Gastroesophageal sphincter (tissue), 4 donors: Measurements from ENCODE around the gene NUP98. TPM values are rescaled to one million over a fixed set of nuclear protein-coding genes. Genes with fewer than 3 reads are reported as not detected.

ENCODE experiments used
- ATAC-seq: fragments of 150-250 bp; one replicate; pipeline ENCODE4 v1.9.1; 2016; ENCODE audit warnings: mild to moderate bottlenecking, moderate library complexity
- H3K27ac ChIP-seq, 4 donors: fragments of 200-600 bp; sonication (generic) in 3 of 4; 1 replicate in 3 of 4; 2 replicates in 1 of 4; pipeline ENCODE4 v1.5.1; 2016 to 2019
- H3K27me3 ChIP-seq: fragments of 200-600 bp; sonication (generic); one replicate; pipeline ENCODE4 v1.5.1; 2019
- H3K36me3 ChIP-seq, 2 donors: fragments of 200-600 bp; sonication (generic); one replicate each; pipeline ENCODE4 v1.5.1; 2019; ENCODE audit warnings: control low read depth in 1 of 2
- H3K4me1 ChIP-seq, 3 donors: fragments of 200-600 bp; sonication (generic); 1 replicate in 2 of 3; 2 replicates in 1 of 3; pipeline ENCODE4 v1.5.1; 2016 to 2019; ENCODE audit warnings: control low read depth in 2 of 3
- H3K4me3 ChIP-seq, 2 donors: fragments of 200-600 bp; sonication (generic); one replicate each; pipeline ENCODE4 v1.5.1; 2019; ENCODE audit warnings: mild to moderate bottlenecking in 1 of 2, moderate library complexity in 1 of 2
- H3K9me3 ChIP-seq, 3 donors: fragments of 200-600 bp; sonication (generic); one replicate each; pipeline ENCODE4 v1.5.1; 2017 to 2019; ENCODE audit warnings: control low read depth in 2 of 3
- EP300 ChIP-seq: sonication (generic); formaldehyde crosslinking; IDR thresholded peaks from one replicate; pipeline ENCODE4 v1.6.1; 2017; ENCODE audit warnings: antibody characterized with exemption, mild to moderate bottlenecking
- POLR2A ChIP-seq, 2 donors: fragments of 450-650 bp; IDR thresholded peaks; one replicate each; pipeline ENCODE4 v1.6.1; 2017; ENCODE audit warnings: antibody characterized with exemption in 2 of 2, mild to moderate bottlenecking in 2 of 2, moderate library complexity in 1 of 2
- POLR2AphosphoS5 ChIP-seq: sonication (generic); formaldehyde crosslinking; IDR thresholded peaks from one replicate; pipeline ENCODE4 v1.6.1; 2017; ENCODE audit warnings: antibody characterized with exemption
- WGBS, 2 donors: methylation state at CpG; one replicate each; pipeline ENCODE4 v1.1.5; 2018; ENCODE audit warnings: low coverage in 1 of 2; 5-methylcytosine and 5-hydroxymethylcytosine counted together
- total RNA-seq, 4 donors: library from RNA; depleted of rRNA; stranded (reverse); fragments of >200 nt; gene quantifications; one replicate each; pipeline ENCODE4 v1.1.0, GENCODE V29; 2016
- TF ChIP-seq, protein P1 (sequence below), 4 experiments: fragments of 200-600 bp in 2 of 4; fragments of 450-650 bp in 2 of 4; sonication (generic) in 1 of 4; IDR thresholded peaks; one replicate each; pipeline ENCODE4 v1.5.1; 2017 to 2019; ENCODE audit warnings: antibody characterized with exemption in 4 of 4, mild to moderate bottlenecking in 2 of 4, moderate library complexity in 2 of 4

The NUP98 gene
- total RNA-seq, 4 donors from 2014 or later: 72.1 to 141 (median 103) TPM

DNA sequence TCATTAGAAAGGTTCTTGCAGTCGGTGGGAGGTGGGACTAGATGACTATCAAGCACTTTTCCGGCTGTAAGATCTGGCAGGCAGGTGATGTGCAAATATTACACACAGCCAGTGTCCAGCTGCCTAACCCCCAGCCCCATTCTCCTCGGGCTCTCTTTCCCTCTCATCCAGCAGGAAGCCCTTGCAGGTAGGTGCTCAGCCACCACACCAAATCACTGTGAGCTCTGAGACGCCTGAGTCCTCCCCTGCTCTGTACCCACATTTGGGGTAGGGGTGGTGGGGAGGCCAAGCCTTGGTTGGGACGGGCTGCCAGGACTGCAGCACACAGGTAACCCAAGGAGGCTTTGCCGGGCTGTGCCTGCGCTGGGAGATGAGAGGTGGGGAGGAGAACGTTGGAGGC, 156.2 kb downstream of the NUP98 start:
- Histone ChIP-seq H3K27me3 (no peaks in the 10 kb centered on the region), H3K4me3 (no peak overlapping the region), H3K4me1 (peaks cover 0 to 22% (median 9%) of the 10 kb centered on the region in 3 donors), H3K9me3 (no peaks in the 10 kb centered on the region), H3K27ac (no peak overlapping the region), H3K36me3 (no peaks in the 10 kb centered on the region)
- no peak for ATAC-seq
- 62% methylated on average over 2 of the region's 8 CpGs; no CpG with 5 or more reads in 1 of the 2 donors for WGBS, 2 donors
- TF ChIP-seq, protein P1, sequence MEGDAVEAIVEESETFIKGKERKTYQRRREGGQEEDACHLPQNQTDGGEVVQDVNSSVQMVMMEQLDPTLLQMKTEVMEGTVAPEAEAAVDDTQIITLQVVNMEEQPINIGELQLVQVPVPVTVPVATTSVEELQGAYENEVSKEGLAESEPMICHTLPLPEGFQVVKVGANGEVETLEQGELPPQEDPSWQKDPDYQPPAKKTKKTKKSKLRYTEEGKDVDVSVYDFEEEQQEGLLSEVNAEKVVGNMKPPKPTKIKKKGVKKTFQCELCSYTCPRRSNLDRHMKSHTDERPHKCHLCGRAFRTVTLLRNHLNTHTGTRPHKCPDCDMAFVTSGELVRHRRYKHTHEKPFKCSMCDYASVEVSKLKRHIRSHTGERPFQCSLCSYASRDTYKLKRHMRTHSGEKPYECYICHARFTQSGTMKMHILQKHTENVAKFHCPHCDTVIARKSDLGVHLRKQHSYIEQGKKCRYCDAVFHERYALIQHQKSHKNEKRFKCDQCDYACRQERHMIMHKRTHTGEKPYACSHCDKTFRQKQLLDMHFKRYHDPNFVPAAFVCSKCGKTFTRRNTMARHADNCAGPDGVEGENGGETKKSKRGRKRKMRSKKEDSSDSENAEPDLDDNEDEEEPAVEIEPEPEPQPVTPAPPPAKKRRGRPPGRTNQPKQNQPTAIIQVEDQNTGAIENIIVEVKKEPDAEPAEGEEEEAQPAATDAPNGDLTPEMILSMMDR (IDR thresholded peaks at IDR 0.05): no peak
- no peak for TF ChIP-seq POLR2A (IDR thresholded peaks at IDR 0.05)
- TF ChIP-seq POLR2AphosphoS5: no peak
- no peak for TF ChIP-seq EP300

DNA sequence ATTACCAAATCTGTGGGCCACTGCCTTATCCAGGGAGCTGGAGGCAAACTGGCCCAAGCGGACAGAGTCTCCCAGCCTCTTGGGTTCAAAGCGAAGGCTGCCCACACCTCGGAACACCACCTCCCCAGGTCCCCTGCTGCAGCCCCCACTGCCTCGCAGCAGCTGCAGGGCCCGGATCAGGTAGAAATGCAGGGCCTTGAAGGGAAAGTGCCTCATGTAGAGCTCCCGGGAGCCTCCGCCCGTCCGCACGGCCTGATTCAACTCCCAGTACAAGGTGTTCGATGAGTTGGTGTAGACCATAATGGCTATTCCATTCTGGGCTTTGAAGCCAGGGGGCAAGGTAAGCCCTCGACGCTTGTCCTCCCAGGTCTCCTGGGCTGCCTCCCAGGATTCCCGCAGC, 157.5 kb downstream of the NUP98 start:
- WGBS, 2 donors: 94 to 95% methylated on average over 3 to 4 of the region's 14 CpGs
- Histone ChIP-seq H3K27ac (no peak overlapping the region), H3K4me3 (no peak overlapping the region), H3K27me3 (no peaks in the 10 kb centered on the region), H3K36me3 (no peaks in the 10 kb centered on the region), H3K4me1 (peaks cover 0 to 22% (median 9%) of the 10 kb centered on the region in 3 donors), H3K9me3 (no peaks in the 10 kb centered on the region)
- no peak for TF ChIP-seq POLR2A (IDR thresholded peaks at IDR 0.05)
- TF ChIP-seq, protein P1 (IDR thresholded peaks at IDR 0.05): no peak
- no peak for TF ChIP-seq POLR2AphosphoS5
- no peak for TF ChIP-seq EP300
- ATAC-seq: no peak

DNA sequence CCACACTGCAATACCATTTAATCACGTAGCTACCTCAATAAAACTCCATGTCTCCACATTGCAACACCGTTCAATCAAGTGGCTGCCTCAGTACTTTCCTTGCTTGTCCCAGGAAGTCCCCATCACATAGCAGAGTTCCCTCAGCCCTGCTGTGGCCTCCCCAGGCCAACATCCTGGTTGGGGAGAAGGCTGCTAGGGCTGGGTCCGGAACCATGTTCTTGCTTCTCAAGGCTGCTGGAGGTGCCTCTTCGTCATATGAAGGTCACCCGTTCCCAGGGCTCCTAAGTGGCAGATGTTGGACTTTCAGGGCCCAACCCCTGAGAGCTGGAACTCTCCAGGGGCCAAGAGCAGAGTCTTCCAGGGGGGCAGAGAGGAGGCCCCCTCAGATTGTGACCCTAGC, 158.8 kb downstream of the NUP98 start:
- Histone ChIP-seq H3K9me3 (no peaks in the 10 kb centered on the region), H3K36me3 (no peaks in the 10 kb centered on the region), H3K27me3 (no peaks in the 10 kb centered on the region), H3K27ac (no peak overlapping the region), H3K4me3 (no peak overlapping the region), H3K4me1 (peaks cover 0 to 21% (median 9%) of the 10 kb centered on the region in 3 donors)
- TF ChIP-seq POLR2AphosphoS5: no peak
- TF ChIP-seq, protein P1 (IDR thresholded peaks at IDR 0.05): no peak
- no peak for TF ChIP-seq POLR2A (IDR thresholded peaks at IDR 0.05)
- no peak for TF ChIP-seq EP300
- WGBS, 2 donors: 89% methylated on average over 2 of the region's 5 CpGs; no CpG with 5 or more reads in 1 of the 2 donors
- no peak for ATAC-seq

DNA sequence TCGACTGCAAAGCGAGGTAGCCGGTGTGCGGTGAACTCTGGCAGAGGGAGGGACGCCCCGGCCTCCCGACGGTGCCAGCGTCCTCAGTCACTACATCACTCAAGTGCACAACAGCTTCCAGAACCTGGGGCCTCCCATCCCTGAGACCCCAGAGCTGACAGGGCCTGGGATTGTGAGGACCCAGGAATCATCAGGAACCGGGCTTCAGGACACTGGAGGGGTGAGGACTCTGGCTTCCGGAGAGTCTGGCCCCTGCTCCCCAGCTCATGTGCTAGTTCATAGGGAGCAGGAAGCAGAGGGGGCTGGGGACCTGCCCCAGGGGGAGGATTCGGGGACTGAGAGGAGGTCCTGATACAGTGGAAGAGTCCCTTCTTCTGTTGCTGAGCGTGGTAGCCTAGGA, 160.2 kb downstream of the NUP98 start:
- WGBS, 2 donors: 58% methylated on average over 2 of the region's 13 CpGs; no CpG with 5 or more reads in 1 of the 2 donors
- TF ChIP-seq, protein P1 (IDR thresholded peaks at IDR 0.05): no peak
- TF ChIP-seq EP300 (no peak), POLR2AphosphoS5 (no peak)
- Histone ChIP-seq H3K27ac (no peak overlapping the region), H3K4me3 (no peak overlapping the region), H3K4me1 (peaks cover 0 to 7% (median 0%) of the 10 kb centered on the region in 3 donors), H3K27me3 (no peaks in the 10 kb centered on the region), H3K36me3 (no peaks in the 10 kb centered on the region), H3K9me3 (no peaks in the 10 kb centered on the region)
- no peak for ATAC-seq

DNA sequence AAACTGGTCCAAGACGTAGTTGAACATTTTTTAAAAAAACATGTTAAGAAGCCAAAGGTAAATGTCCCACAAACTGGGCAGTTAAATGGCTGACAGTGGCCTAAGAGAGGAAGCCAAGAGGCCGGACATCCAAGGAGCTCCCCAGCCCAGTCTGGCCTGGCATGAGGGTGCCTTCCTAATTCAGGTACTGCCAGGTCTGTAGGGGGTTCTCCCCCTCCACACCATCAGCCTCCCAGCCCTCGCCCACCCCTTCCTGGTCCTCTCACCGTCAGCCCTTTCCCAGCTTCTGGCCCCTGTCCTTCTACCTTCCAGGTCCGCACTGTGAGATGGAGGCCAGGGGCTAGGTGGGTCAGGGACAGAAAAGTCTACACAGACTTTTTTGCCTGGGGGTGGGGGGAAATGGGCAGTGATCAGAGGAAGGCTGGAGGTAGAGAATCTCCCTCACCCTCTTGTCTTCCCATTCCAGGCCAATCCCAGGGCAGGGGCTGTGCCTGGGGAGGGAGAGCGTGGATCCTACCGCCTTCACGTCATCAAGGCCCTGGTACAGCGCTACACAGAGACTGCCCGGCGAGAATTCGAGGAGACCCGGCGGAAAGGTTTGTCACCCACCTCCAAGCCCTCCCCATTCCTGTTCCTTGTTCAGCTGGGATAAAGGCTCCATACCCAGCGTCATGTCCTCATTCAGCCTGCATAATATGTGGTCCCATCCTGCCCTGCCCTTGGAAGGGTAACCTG, 161.5 kb downstream of the NUP98 start:
- TF ChIP-seq POLR2AphosphoS5 (no peak), EP300 (no peak), POLR2A (IDR thresholded peaks at IDR 0.05) (no peak)
- TF ChIP-seq, protein P1 (IDR thresholded peaks at IDR 0.05): no peak
- Histone ChIP-seq H3K4me1 (no peaks in the 10 kb centered on the region), H3K36me3 (no peaks in the 10 kb centered on the region), H3K4me3 (no peak overlapping the region), H3K27ac (no peak overlapping the region), H3K27me3 (no peaks in the 10 kb centered on the region), H3K9me3 (no peaks in the 10 kb centered on the region)
- 92 to 100% methylated on average over 1 to 11 of the region's 15 CpGs for WGBS, 2 donors
- no peak for ATAC-seq
